HT1080 (cell line): Measurements from ENCODE around the gene GAB2. TPM values are rescaled to one million over a fixed set of nuclear protein-coding genes. Genes with fewer than 3 reads are reported as not detected.

ENCODE experiments used
- DNase-seq: peaks from one replicate; pipeline ENCODE4 v3.0.0-alpha.2; 2015; ENCODE audit warnings: low read depth
- total RNA-seq: library from RNA; depleted of rRNA; stranded (reverse); fragments of >200 nt; shearing (Covaris generic); gene quantifications from 2 replicates; pipeline ENCODE4 v1.2.3, GENCODE V29; 2014

The GAB2 gene
- total RNA-seq, 1 experiment from 2014 or later, result 1.9 TPM

GRCh38 chr11:78208257-78209165 lies 209.1 kb downstream of the GAB2 start:
- DNase-seq, result no peak

- no peak for DNase-seq
Observed at GRCh38 chr11:78207532-78208256, 209.9 kb downstream of the GAB2 start.

- no peak for DNase-seq
Observed at GRCh38 chr11:78205691-78206090, 211.9 kb downstream of the GAB2 start.

- DNase-seq, result no peak
Observed at GRCh38 chr11:78205256-78205655, 212.4 kb downstream of the GAB2 start.

GRCh38 chr11:78203184-78203583 lies 214.4 kb downstream of the GAB2 start:
- DNase-seq, result no peak

GRCh38 chr11:78202733-78203167 lies 214.9 kb downstream of the GAB2 start:
- peak; percentile 32 for DNase-seq

- no peak for DNase-seq
Observed at GRCh38 chr11:78201096-78201818, 216.4 kb downstream of the GAB2 start.

- no peak for DNase-seq
Observed at GRCh38 chr11:78200553-78200952, 217.1 kb downstream of the GAB2 start.

- DNase-seq, result no peak
Observed at GRCh38 chr11:78200061-78200460, 217.6 kb downstream of the GAB2 start.

GRCh38 chr11:78199653-78200015 lies 218.0 kb downstream of the GAB2 start:
- no peak for DNase-seq

GRCh38 chr11:78199015-78199652 lies 218.5 kb downstream of the GAB2 start:
- no peak for DNase-seq

GRCh38 chr11:78197816-78198215 lies 219.8 kb downstream of the GAB2 start:
- no peak for DNase-seq

- no peak for DNase-seq
Observed at GRCh38 chr11:78196661-78197091, 220.9 kb downstream of the GAB2 start.

- no peak for DNase-seq
Observed at GRCh38 chr11:78195917-78196560, 221.6 kb downstream of the GAB2 start.

GRCh38 chr11:78194490-78194889 lies 223.1 kb downstream of the GAB2 start:
- no peak for DNase-seq

- no peak for DNase-seq
Observed at GRCh38 chr11:78193806-78194205, 223.8 kb downstream of the GAB2 start.

GRCh38 chr11:78192911-78193351 lies 224.7 kb downstream of the GAB2 start:
- DNase-seq, result no peak

GRCh38 chr11:78192223-78192719 lies 225.3 kb downstream of the GAB2 start:
- DNase-seq, result no peak

GRCh38 chr11:78190871-78191538 lies 226.6 kb downstream of the GAB2 start:
- no peak for DNase-seq

GRCh38 chr11:78190374-78190773 lies 227.2 kb downstream of the GAB2 start:
- DNase-seq, result no peak
